Nephron progenitor cell (in vitro differentiated cells): ENCODE results near the gene ELOVL2.

Experiments
- DNase-seq: peaks from one replicate; pipeline ENCODE4 v3.0.0; 2021
- H3K27ac Mint-ChIP-seq: 2 replicates; pipeline ENCODE4 v1.8.0; 2021; ENCODE audit warnings: mild to moderate bottlenecking, moderate library complexity, mixed read lengths
- H3K27me3 Mint-ChIP-seq: 2 replicates; pipeline ENCODE4 v1.8.0; 2021; ENCODE audit warnings: mild to moderate bottlenecking, low read depth, mixed read lengths; ENCODE audit not compliant: poor library complexity
- H3K36me3 Mint-ChIP-seq: 2 replicates; pipeline ENCODE4 v1.8.0; 2021; ENCODE audit warnings: low read depth, mixed read lengths
- H3K4me1 Mint-ChIP-seq: 2 replicates; pipeline ENCODE4 v1.8.0; 2021; ENCODE audit warnings: mixed read lengths
- H3K4me3 Mint-ChIP-seq: 2 replicates; pipeline ENCODE4 v1.8.0; 2021; ENCODE audit warnings: mild to moderate bottlenecking, moderate library complexity, mixed read lengths
- H3K9me3 Mint-ChIP-seq: 2 replicates; pipeline ENCODE4 v1.8.0; 2021; ENCODE audit warnings: mild to moderate bottlenecking, moderate library complexity, mixed read lengths
- CTCF ChIP-seq: fragments of 200-600 bp; sonication (generic); IDR thresholded peaks from 2 replicates; pipeline ENCODE4 v1.5.0; 2021; ENCODE audit warnings: antibody characterized with exemption

ELOVL2 gene

GRCh38 chr6:11065436-11066202 is 21.5 kb upstream of the ELOVL2 start:
- no peaks in the 10 kb centered on the region for H3K9me3 Mint-ChIP-seq
- TF ChIP-seq CTCF, result no peak
- no peaks in the 10 kb centered on the region for H3K36me3 Mint-ChIP-seq
- H3K27ac Mint-ChIP-seq, result no peak overlapping the region
- no peak overlapping the region for H3K4me3 Mint-ChIP-seq
- peaks cover 2% of the 10 kb centered on the region for H3K27me3 Mint-ChIP-seq
- H3K4me1 Mint-ChIP-seq, result no peaks in the 10 kb centered on the region
- DNase-seq, result no peak

GRCh38 chr6:11064836-11065235 is 20.7 kb upstream of the ELOVL2 start:
- no peak for DNase-seq
- H3K9me3 Mint-ChIP-seq, result no peaks in the 10 kb centered on the region
- no peaks in the 10 kb centered on the region for H3K4me1 Mint-ChIP-seq
- H3K27ac Mint-ChIP-seq, result no peak overlapping the region
- TF ChIP-seq CTCF, result no peak
- H3K27me3 Mint-ChIP-seq, result peaks cover 2% of the 10 kb centered on the region
- no peaks in the 10 kb centered on the region for H3K36me3 Mint-ChIP-seq
- H3K4me3 Mint-ChIP-seq, result no peak overlapping the region

- H3K9me3 Mint-ChIP-seq, result no peaks in the 10 kb centered on the region
- no peaks in the 10 kb centered on the region for H3K4me1 Mint-ChIP-seq
- no peaks in the 10 kb centered on the region for H3K27me3 Mint-ChIP-seq
- TF ChIP-seq CTCF, result no peak
- H3K27ac Mint-ChIP-seq, result no peak overlapping the region
- no peak for DNase-seq
- no peak overlapping the region for H3K4me3 Mint-ChIP-seq
- H3K36me3 Mint-ChIP-seq, result no peaks in the 10 kb centered on the region
These were observed 18.6 kb upstream of the ELOVL2 start for GRCh38 chr6:11062715-11063114.

GRCh38 chr6:11062083-11062482 is 18.0 kb upstream of the ELOVL2 start:
- TF ChIP-seq CTCF, result no peak
- DNase-seq, result no peak
- Mint-ChIP-seq H3K9me3 (no peaks in the 10 kb centered on the region), H3K36me3 (no peaks in the 10 kb centered on the region), H3K27ac (no peak overlapping the region), H3K4me1 (no peaks in the 10 kb centered on the region), H3K27me3 (no peaks in the 10 kb centered on the region), H3K4me3 (no peak overlapping the region)

GRCh38 chr6:11058406-11058805 is 14.3 kb upstream of the ELOVL2 start:
- H3K27me3 Mint-ChIP-seq, result peaks cover 6% of the 10 kb centered on the region
- H3K4me3 Mint-ChIP-seq, result no peak overlapping the region
- no peaks in the 10 kb centered on the region for H3K9me3 Mint-ChIP-seq
- no peak for TF ChIP-seq CTCF
- DNase-seq, result no peak
- H3K4me1 Mint-ChIP-seq, result no peaks in the 10 kb centered on the region
- H3K27ac Mint-ChIP-seq, result no peak overlapping the region
- H3K36me3 Mint-ChIP-seq, result no peaks in the 10 kb centered on the region

- H3K4me3 Mint-ChIP-seq, result no peak overlapping the region
- no peak for TF ChIP-seq CTCF
- H3K27ac Mint-ChIP-seq, result no peak overlapping the region
- DNase-seq, result no peak
- H3K27me3 Mint-ChIP-seq, result peaks cover 6% of the 10 kb centered on the region
- no peaks in the 10 kb centered on the region for H3K4me1 Mint-ChIP-seq
- H3K36me3 Mint-ChIP-seq, result no peaks in the 10 kb centered on the region
- no peaks in the 10 kb centered on the region for H3K9me3 Mint-ChIP-seq
These were observed 12.8 kb upstream of the ELOVL2 start for GRCh38 chr6:11056871-11057270.
